Trophoblast cell (in vitro differentiated cells and primary cell): ENCODE results near the gene BCOR.

Source experiments
- DNase-seq, 2 donors: peaks; one replicate each; pipeline ENCODE4 v3.0.0-alpha.2; 2016
- H2AFZ ChIP-seq: 2 replicates; pipeline ENCODE4 v1.6.1; 2013; ENCODE audit warnings: low read length, moderate library complexity, mild to moderate bottlenecking; ENCODE audit not compliant: insufficient read depth, poor library complexity
- H2AK5ac ChIP-seq: 2 replicates; pipeline ENCODE4 v1.6.1; 2013; ENCODE audit warnings: mild to moderate bottlenecking, low read length
- H2BK120ac ChIP-seq: 2 replicates; pipeline ENCODE4 v1.6.1; 2013; ENCODE audit warnings: low read length, mild to moderate bottlenecking, moderate library complexity; ENCODE audit not compliant: insufficient read depth, poor library complexity
- H2BK12ac ChIP-seq: 2 replicates; pipeline ENCODE4 v1.6.1; 2013; ENCODE audit warnings: mild to moderate bottlenecking, low read length, moderate library complexity
- H2BK5ac ChIP-seq: 2 replicates; pipeline ENCODE4 v1.6.1; 2013; ENCODE audit warnings: low read length, low read depth, moderate library complexity, mild to moderate bottlenecking; ENCODE audit not compliant: poor library complexity
- H3K14ac ChIP-seq: 2 replicates; pipeline ENCODE4 v1.6.1; 2013; ENCODE audit warnings: mild to moderate bottlenecking, low read length
- H3K18ac ChIP-seq: 2 replicates; pipeline ENCODE4 v1.6.1; 2013; ENCODE audit warnings: mild to moderate bottlenecking, low read length
- H3K23ac ChIP-seq: 2 replicates; pipeline ENCODE4 v1.6.1; 2013; ENCODE audit warnings: low read length
- H3K27ac ChIP-seq: 2 replicates; pipeline ENCODE4 v1.5.1; 2013; ENCODE audit warnings: low read depth, mild to moderate bottlenecking, inconsistent platforms, low read length, moderate library complexity
- H3K27me3 ChIP-seq: 2 replicates; pipeline ENCODE4 v1.6.1; 2013; ENCODE audit warnings: inconsistent platforms, mild to moderate bottlenecking, low read length, moderate library complexity; ENCODE audit not compliant: insufficient read depth
- H3K36me3 ChIP-seq, 2 experiments: 1 replicate in 1 of 2; 2 replicates in 1 of 2; pipeline ENCODE4 v1.6.1; 2013; ENCODE audit warnings: low read length in 2 of 2, mild to moderate bottlenecking in 2 of 2, moderate library complexity in 1 of 2; ENCODE audit not compliant: insufficient read depth in 2 of 2, control insufficient read depth in 1 of 2
- H3K4ac ChIP-seq: 2 replicates; pipeline ENCODE4 v1.6.1; 2013; ENCODE audit warnings: low read depth, mild to moderate bottlenecking, low read length, moderate library complexity
- H3K4me1 ChIP-seq, 2 experiments: 1 replicate in 1 of 2; 2 replicates in 1 of 2; pipeline ENCODE4 v1.6.1; 2013; ENCODE audit warnings: low read length in 2 of 2, mild to moderate bottlenecking in 2 of 2, moderate library complexity in 1 of 2; ENCODE audit not compliant: insufficient read depth in 2 of 2, control insufficient read depth in 1 of 2
- H3K4me2 ChIP-seq: 2 replicates; pipeline ENCODE4 v1.6.1; 2013; ENCODE audit warnings: inconsistent platforms, mild to moderate bottlenecking, low read length, moderate library complexity
- H3K4me3 ChIP-seq: 2 replicates; pipeline ENCODE4 v1.5.1; 2013; ENCODE audit warnings: mild to moderate bottlenecking, low read depth, low read length, inconsistent platforms
- H3K79me1 ChIP-seq: one replicate; pipeline ENCODE4 v1.6.1; 2013; ENCODE audit warnings: low read length
- H3K79me2 ChIP-seq: 2 replicates; pipeline ENCODE4 v1.6.1; 2013; ENCODE audit warnings: low read length, mild to moderate bottlenecking; ENCODE audit not compliant: control insufficient read depth, insufficient read depth, poor library complexity
- H3K9ac ChIP-seq: 2 replicates; pipeline ENCODE4 v1.6.1; 2013; ENCODE audit warnings: mild to moderate bottlenecking, low read length
- H3K9me3 ChIP-seq: 2 replicates; pipeline ENCODE4 v1.6.1; 2013; ENCODE audit warnings: low read depth, mild to moderate bottlenecking, control low read depth, inconsistent platforms, low read length; ENCODE audit not compliant: insufficient read depth
- H4K12ac ChIP-seq: 2 replicates; pipeline ENCODE4 v1.6.1; 2013; ENCODE audit warnings: low read depth, mild to moderate bottlenecking, low read length, moderate library complexity
- H4K8ac ChIP-seq: 2 replicates; pipeline ENCODE4 v1.6.1; 2013; ENCODE audit warnings: low read depth, mild to moderate bottlenecking, low read length, moderate library complexity
- H4K91ac ChIP-seq: one replicate; pipeline ENCODE4 v1.6.1; 2013; ENCODE audit warnings: low read depth, mild to moderate bottlenecking, low read length, moderate library complexity
- WGBS: extraction: QIAGEN DNeasy Blood & Tissue Kit; methylation state at CpG from one replicate; pipeline ENCODE4 v1.1.7; 2013; ENCODE audit warnings: missing lambda C conversion rate; ENCODE audit not compliant: insufficient read length, insufficient coverage; ENCODE audit errors: extremely low coverage; 5-methylcytosine and 5-hydroxymethylcytosine counted together

BCOR gene

DNA sequence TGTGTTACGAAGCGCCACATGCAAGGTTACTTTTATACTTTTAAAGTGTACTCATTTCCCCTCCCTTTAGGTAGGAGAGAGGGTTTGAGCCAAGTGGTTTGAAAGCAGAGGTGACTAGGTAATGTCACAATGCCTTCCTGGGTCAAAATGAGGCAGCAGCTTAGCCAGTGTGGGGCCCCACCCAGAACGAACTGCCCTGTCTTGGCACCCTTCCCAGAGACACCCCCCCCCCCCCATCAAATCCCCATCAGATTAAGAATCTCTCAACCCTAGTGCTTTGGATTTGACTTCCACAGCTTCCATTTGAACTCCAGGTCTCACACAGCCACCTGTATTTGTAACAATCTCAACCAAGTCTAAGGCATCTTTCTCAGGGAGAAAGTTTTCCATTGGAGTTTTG is 31.1 kb downstream of the BCOR start:
- Histone ChIP-seq H2AK5ac (no peak overlapping the region), H3K4me2 (no peak overlapping the region), H3K27ac (no peak overlapping the region), H2BK12ac (no peak overlapping the region), H3K27me3 (no peaks in the 10 kb centered on the region), H4K8ac (no peak overlapping the region), H3K79me2 (no peaks in the 10 kb centered on the region), H3K79me1 (no peaks in the 10 kb centered on the region), H3K36me3 (peaks cover 28 to 38% of the 10 kb centered on the region in 2 experiments), H3K23ac (no peak overlapping the region), H2AFZ (no peak overlapping the region), H3K9ac (no peak overlapping the region), H2BK5ac (no peak overlapping the region), H3K9me3 (no peaks in the 10 kb centered on the region), H3K4me1 (peaks cover 0 to 2% of the 10 kb centered on the region in 2 experiments), H2BK120ac (no peak overlapping the region), H3K4ac (no peak overlapping the region), H4K12ac (no peak overlapping the region), H3K14ac (no peak overlapping the region), H4K91ac (no peak overlapping the region), H3K18ac (no peak overlapping the region), H3K4me3 (no peak overlapping the region)
- WGBS, result no CpG with 5 or more reads among the region's 3 CpGs
- no peak for DNase-seq

DNA sequence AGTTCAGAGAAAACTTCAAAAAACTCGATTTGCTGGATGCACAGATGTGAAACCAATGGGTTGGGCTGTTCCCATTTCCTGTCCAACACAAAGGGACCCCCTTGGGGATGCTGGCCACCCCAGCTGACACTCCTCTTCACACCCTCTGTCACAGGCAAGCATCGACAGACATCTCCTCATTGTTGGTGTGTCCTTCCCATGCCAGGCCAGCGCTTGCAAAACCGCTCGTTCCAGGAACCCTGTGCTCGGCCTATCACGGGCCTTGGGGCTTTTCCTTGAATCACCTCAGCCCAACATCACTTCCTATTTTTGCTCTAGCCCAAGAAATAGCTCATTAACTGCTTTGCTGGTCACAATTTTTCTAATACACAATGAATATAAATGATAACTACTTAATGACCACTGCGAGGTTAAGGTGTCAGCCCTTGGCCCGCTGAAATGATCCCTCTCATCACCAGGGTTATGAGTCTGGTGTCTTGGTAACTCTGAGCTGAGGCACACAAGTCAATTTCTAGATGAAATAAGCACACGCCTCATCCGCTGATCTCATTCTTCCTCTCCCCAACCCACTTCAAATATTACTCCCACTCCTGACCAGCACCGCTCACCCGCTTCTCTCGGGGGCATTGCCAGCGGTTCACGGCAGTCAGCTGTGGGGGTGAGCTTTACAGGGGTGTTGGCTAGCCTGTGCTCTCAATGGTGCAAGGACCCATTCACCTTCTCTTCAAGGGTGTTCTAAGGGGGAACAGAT is 32.3 kb downstream of the BCOR start:
- H3K9ac ChIP-seq, result no peak overlapping the region
- no peak overlapping the region for H3K27ac ChIP-seq
- no peak overlapping the region for H3K4ac ChIP-seq
- no peaks in the 10 kb centered on the region for H3K79me2 ChIP-seq
- H2BK120ac ChIP-seq, result no peak overlapping the region
- H2BK12ac ChIP-seq, result no peak overlapping the region
- no peaks in the 10 kb centered on the region for H3K9me3 ChIP-seq
- no peak overlapping the region for H2BK5ac ChIP-seq
- H3K27me3 ChIP-seq, result no peaks in the 10 kb centered on the region
- no peak overlapping the region for H3K4me2 ChIP-seq
- H3K4me3 ChIP-seq, result no peak overlapping the region
- no peak overlapping the region for H2AK5ac ChIP-seq
- no peak overlapping the region for H3K14ac ChIP-seq
- no peak overlapping the region for H4K8ac ChIP-seq
- no CpG with 5 or more reads among the region's 16 CpGs for WGBS
- no peak overlapping the region for H4K12ac ChIP-seq
- no peak overlapping the region for H2AFZ ChIP-seq
- H3K18ac ChIP-seq, result no peak overlapping the region
- DNase-seq, result no peak
- no peaks in the 10 kb centered on the region for H3K79me1 ChIP-seq
- no peak overlapping the region for H3K23ac ChIP-seq
- peaks cover 28 to 40% of the 10 kb centered on the region in 2 experiments for H3K36me3 ChIP-seq
- H3K4me1 ChIP-seq, result peaks cover 0 to 2% of the 10 kb centered on the region in 2 experiments
- no peak overlapping the region for H4K91ac ChIP-seq

DNA sequence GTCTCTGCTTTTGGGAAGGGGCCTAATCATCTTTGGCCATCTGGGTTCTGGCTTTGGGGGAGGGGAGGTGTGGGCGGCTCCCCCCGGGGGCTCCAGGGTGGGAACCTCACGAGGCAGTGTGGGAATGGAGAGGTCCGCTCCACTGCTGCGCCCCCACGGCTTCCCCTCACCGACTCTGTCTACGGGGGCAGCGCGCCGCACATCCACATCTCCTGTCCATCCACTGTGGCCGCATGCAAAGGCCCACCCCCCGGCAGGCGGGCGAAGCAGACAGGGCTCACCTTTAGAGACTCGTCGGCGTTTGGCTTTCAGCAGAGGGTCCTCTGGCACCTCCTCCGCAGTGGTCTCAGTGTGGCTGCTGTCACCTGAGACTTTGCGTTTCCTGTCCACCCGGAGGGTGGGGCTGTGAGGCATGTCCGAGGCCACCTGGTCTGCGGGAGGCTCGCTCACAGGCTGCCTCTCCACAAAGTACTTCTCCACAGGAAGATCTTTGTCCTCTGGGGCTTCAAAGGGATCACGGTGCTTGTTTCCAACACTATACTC is 33.6 kb downstream of the BCOR start:
- Histone ChIP-seq H3K9me3 (no peaks in the 10 kb centered on the region), H3K27ac (no peak overlapping the region)

DNA sequence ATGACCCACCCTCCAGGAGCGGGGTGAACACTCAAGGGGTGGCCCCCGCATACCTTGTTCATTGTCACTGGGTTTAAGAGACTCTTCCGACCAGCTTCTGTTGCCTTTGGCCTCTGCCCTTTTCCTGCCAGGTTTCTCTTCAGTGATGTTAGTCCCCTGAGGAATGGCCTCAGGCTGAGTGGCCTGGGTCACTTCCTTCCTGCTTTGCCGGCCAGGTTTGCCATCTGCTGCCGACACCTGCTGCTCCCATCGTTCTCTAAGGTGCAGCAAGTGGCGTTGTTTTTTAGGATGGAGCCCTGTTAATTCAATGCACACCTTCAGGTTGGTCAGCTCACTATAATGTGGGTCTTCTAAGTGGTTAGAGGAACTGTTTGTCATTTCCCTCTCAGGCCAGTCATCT is 34.2 kb downstream of the BCOR start:
- no peak overlapping the region for H4K91ac ChIP-seq
- no peaks in the 10 kb centered on the region for H3K9me3 ChIP-seq
- H3K79me1 ChIP-seq, result no peaks in the 10 kb centered on the region
- no peak overlapping the region for H3K4ac ChIP-seq
- H4K12ac ChIP-seq, result no peak overlapping the region
- no peak overlapping the region for H2AK5ac ChIP-seq
- H3K14ac ChIP-seq, result no peak overlapping the region
- no peak overlapping the region for H3K23ac ChIP-seq
- peaks cover 0 to 2% of the 10 kb centered on the region in 2 experiments for H3K4me1 ChIP-seq
- H2BK5ac ChIP-seq, result no peak overlapping the region
- H2BK120ac ChIP-seq, result no peak overlapping the region
- H3K36me3 ChIP-seq, result peaks cover 21 to 32% of the 10 kb centered on the region in 2 experiments
- no peaks in the 10 kb centered on the region for H3K79me2 ChIP-seq
- DNase-seq, result no peak
- H3K27me3 ChIP-seq, result no peaks in the 10 kb centered on the region
- no peak overlapping the region for H2BK12ac ChIP-seq
- no peak overlapping the region for H2AFZ ChIP-seq
- no peak overlapping the region for H3K18ac ChIP-seq
- WGBS, result no CpG with 5 or more reads among the region's 7 CpGs
- no peak overlapping the region for H3K4me3 ChIP-seq
- H3K4me2 ChIP-seq, result no peak overlapping the region
- no peak overlapping the region for H3K27ac ChIP-seq
- H4K8ac ChIP-seq, result no peak overlapping the region
- H3K9ac ChIP-seq, result no peak overlapping the region

More for the DNA sequence above, 33.6 kb downstream of the BCOR start:
- no peak overlapping the region for H2BK120ac ChIP-seq
- H2BK12ac ChIP-seq, result no peak overlapping the region
- WGBS, result no CpG with 5 or more reads among the region's 25 CpGs
- no peak overlapping the region for H3K9ac ChIP-seq
- peaks cover 0 to 2% of the 10 kb centered on the region in 2 experiments for H3K4me1 ChIP-seq
- H3K4me2 ChIP-seq, result no peak overlapping the region
- DNase-seq, result no peak
- no peak overlapping the region for H3K14ac ChIP-seq
- H3K4me3 ChIP-seq, result no peak overlapping the region
- H3K23ac ChIP-seq, result no peak overlapping the region
- H3K36me3 ChIP-seq, result peaks cover 24 to 32% of the 10 kb centered on the region in 2 experiments
- no peak overlapping the region for H4K8ac ChIP-seq
- H3K79me1 ChIP-seq, result no peaks in the 10 kb centered on the region
- no peak overlapping the region for H2AFZ ChIP-seq
- no peak overlapping the region for H4K91ac ChIP-seq
- no peak overlapping the region for H2BK5ac ChIP-seq
- H3K27me3 ChIP-seq, result no peaks in the 10 kb centered on the region
- H3K4ac ChIP-seq, result no peak overlapping the region
- no peak overlapping the region for H2AK5ac ChIP-seq
- H3K79me2 ChIP-seq, result no peaks in the 10 kb centered on the region
- no peak overlapping the region for H3K18ac ChIP-seq
- H4K12ac ChIP-seq, result no peak overlapping the region
